GM12872 (cell line): ENCODE measurements around the gene HNRNPH3.
A peak's percentile ranks its signal among the peaks of the same experiment; 100 is the strongest.

Experiments used
- CTCF ChIP-seq: IDR thresholded peaks from 3 replicates; pipeline ENCODE4 v1.5.1; 2011; ENCODE audit warnings: low read depth, mild to moderate bottlenecking, low read length, moderate library complexity; ENCODE audit not compliant: insufficient read depth

HNRNPH3 gene

GRCh38 chr10:68301790-68302502, 29.9 kb upstream of the HNRNPH3 start:
- peak; percentile 49; the same call in 1 of the 3 replicates for TF ChIP-seq CTCF

DNA sequence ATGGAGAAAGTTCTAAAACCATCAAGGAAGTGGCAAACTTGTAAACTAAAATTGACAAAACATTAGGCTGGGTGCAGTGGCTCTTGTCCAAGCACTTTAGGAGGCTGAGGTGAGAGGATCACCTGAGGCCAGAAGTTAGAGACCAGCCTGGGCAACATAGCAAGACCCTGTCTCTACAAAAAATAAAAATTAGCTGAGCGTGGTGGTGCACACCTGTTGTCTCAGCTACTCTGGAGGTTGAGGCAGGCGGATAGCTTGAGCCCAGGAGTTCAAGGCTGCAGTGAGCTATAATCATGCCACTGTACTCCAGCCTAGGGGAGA, 29.4 kb upstream of the HNRNPH3 start:
- no peak for TF ChIP-seq CTCF

- no peak for TF ChIP-seq CTCF
Measured at GRCh38 chr10:68302871-68303270, 29.0 kb upstream of the HNRNPH3 start.

DNA sequence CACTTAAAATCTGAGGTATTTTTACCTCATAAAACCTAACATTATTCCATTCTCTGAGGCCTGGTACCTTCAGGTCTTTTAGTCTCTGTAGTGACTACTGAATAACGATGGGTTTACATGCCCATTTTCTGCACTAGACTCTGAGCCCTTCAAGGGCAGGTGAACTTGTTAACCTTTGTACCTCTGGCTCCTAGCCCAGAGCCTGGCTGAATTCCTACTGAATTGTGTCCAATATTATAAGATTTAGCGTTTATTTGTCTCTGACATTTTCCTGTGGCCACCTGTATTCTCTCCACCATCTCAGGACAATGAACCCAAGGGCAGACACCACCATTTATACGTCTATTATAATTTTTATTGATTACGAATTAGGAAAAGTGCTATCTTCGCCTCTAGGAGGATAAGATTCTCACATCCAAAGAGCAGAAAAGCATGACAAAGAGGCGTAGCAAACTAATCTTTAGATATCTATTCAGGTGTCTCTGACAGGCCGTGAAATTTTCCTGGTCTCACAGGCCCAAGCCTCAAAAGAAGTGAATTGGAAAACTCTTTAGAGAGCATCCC, 27.9 kb upstream of the HNRNPH3 start:
- no peak for TF ChIP-seq CTCF

DNA sequence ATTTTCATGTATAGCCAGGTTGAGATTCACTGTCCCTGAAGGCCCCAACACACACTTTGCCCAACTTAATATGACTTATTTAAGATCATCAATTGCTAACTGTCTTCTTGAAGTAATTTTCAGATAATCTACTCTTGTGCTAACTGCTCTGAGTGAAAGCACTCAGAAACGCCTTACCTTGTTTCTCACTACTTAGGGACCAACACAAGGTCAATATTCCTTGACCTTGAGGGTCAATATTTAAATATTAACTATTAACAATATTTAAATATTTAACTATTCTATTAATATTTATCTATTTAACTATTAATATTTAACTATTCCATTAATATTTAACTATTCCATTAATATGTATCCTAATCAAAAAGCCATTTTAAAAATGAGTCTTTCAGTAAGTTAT, 26.0 kb upstream of the HNRNPH3 start:
- no peak for TF ChIP-seq CTCF

GRCh38 chr10:68310531-68310930, 21.3 kb upstream of the HNRNPH3 start:
- TF ChIP-seq CTCF = no peak

GRCh38 chr10:68315582-68315981, 16.3 kb upstream of the HNRNPH3 start:
- no peak for TF ChIP-seq CTCF
